Upper lobe of right lung (tissue), 1 donor: ENCODE measurements around the gene TIAM1. TPM values are rescaled to one million over a fixed set of nuclear protein-coding genes. Genes with fewer than 3 reads are reported as not detected.

Source experiments
- ATAC-seq: fragments of 200-7000 bp; cut with Tn5 transposase; one replicate; pipeline ENCODE4 v1.9.1; 2020; ENCODE audit warnings: mild to moderate bottlenecking, moderate library complexity
- DNase-seq: peaks from one replicate; pipeline ENCODE4 v3.0.0-alpha.2; 2020
- H3K27ac ChIP-seq: fragments of 200-600 bp; one replicate; pipeline ENCODE4 v1.8.0; 2022
- H3K27me3 ChIP-seq: fragments of 200-600 bp; one replicate; pipeline ENCODE4 v1.8.0; 2022; ENCODE audit warnings: mild to moderate bottlenecking
- H3K36me3 ChIP-seq: fragments of 200-600 bp; one replicate; pipeline ENCODE4 v1.8.0; 2022
- H3K4me1 ChIP-seq: fragments of 200-600 bp; one replicate; pipeline ENCODE4 v1.8.0; 2022
- H3K4me3 ChIP-seq: fragments of 200-600 bp; one replicate; pipeline ENCODE4 v1.8.0; 2022; ENCODE audit warnings: mild to moderate bottlenecking
- H3K9me3 ChIP-seq: fragments of 200-600 bp; one replicate; pipeline ENCODE4 v1.8.0; 2022
- CTCF ChIP-seq: fragments of 200-600 bp; IDR thresholded peaks from one replicate; pipeline ENCODE4 v1.8.0; 2022; ENCODE audit warnings: antibody characterized with exemption
- intact Hi-C: fragments of 100-400 bp; cut with DNase I; formaldehyde crosslinking; loops from one replicate; pipeline ENCODE4 v1.11.0; 2022
- total RNA-seq: library from RNA; stranded (reverse); fragmentation: NEBNext Ultra II Directional; extraction: Animal tissue kit (Norgen Biotek cat#: 25700); gene quantifications from one replicate; pipeline ENCODE4 v1.2.1, GENCODE V29; 2021
- donor health status: DM: no; HTN: yes; CAD: no; lungs with severe emphysema.

The TIAM1 gene
- total RNA-seq, 1 donor from 2014 or later = 27.3 TPM

GRCh38 chr21:31162827-31163226, 181.2 kb downstream of the TIAM1 start:
- intact Hi-C loops = no loop called here
- Histone ChIP-seq H3K4me1 (no peaks in the 10 kb centered on the region), H3K4me3 (no peak overlapping the region), H3K36me3 (no peaks in the 10 kb centered on the region), H3K27ac (no peak overlapping the region), H3K9me3 (no peaks in the 10 kb centered on the region), H3K27me3 (no peaks in the 10 kb centered on the region)
- TF ChIP-seq CTCF = no peak
- no peak for ATAC-seq
- DNase-seq = no peak

GRCh38 chr21:31162079-31162699, 181.9 kb downstream of the TIAM1 start:
- Histone ChIP-seq H3K9me3 (peaks cover 5% of the 10 kb centered on the region), H3K36me3 (no peaks in the 10 kb centered on the region), H3K4me1 (no peaks in the 10 kb centered on the region), H3K27ac (no peak overlapping the region), H3K4me3 (no peak overlapping the region), H3K27me3 (no peaks in the 10 kb centered on the region)
- no peak for TF ChIP-seq CTCF
- intact Hi-C loops = no loop called here
- ATAC-seq (no peak), DNase-seq (no peak)

GRCh38 chr21:31161157-31161556, 182.9 kb downstream of the TIAM1 start:
- no peaks in the 10 kb centered on the region for H3K36me3 ChIP-seq
- ATAC-seq (no peak), DNase-seq (no peak)
- peaks cover 14% of the 10 kb centered on the region for H3K9me3 ChIP-seq
- no peaks in the 10 kb centered on the region for H3K4me1 ChIP-seq
- intact Hi-C loops = no loop called here
- no peak for TF ChIP-seq CTCF
- no peak overlapping the region for H3K27ac ChIP-seq
- H3K4me3 ChIP-seq = no peak overlapping the region
- no peaks in the 10 kb centered on the region for H3K27me3 ChIP-seq

GRCh38 chr21:31159808-31160207, 184.3 kb downstream of the TIAM1 start:
- Histone ChIP-seq H3K4me1 (no peaks in the 10 kb centered on the region), H3K27ac (peak overlapping the region; percentile 61), H3K9me3 (peaks cover 14% of the 10 kb centered on the region), H3K36me3 (no peaks in the 10 kb centered on the region), H3K27me3 (no peaks in the 10 kb centered on the region), H3K4me3 (peak overlapping the region; percentile 25)
- ATAC-seq = no peak
- intact Hi-C loops = no loop called here
- no peak for DNase-seq
- TF ChIP-seq CTCF = no peak

GRCh38 chr21:31158789-31159581, 185.1 kb downstream of the TIAM1 start:
- Histone ChIP-seq H3K27ac (peak overlapping the region; percentile 61), H3K27me3 (no peaks in the 10 kb centered on the region), H3K36me3 (no peaks in the 10 kb centered on the region), H3K9me3 (peaks cover 14% of the 10 kb centered on the region), H3K4me1 (no peaks in the 10 kb centered on the region), H3K4me3 (peak overlapping the region; percentile 25)
- TF ChIP-seq CTCF = no peak
- peak; percentile 40 for ATAC-seq
- intact Hi-C loops = no loop called here
- DNase-seq = no peak
